Breast epithelium (tissue), 4 donors: ENCODE measurements around the gene TNFAIP8. TPM values are rescaled to one million over a fixed set of nuclear protein-coding genes. Genes with fewer than 3 reads are reported as not detected.

Source experiments
- DNase-seq, 2 donors: peaks; one replicate each; pipeline ENCODE4 v3.0.0-alpha.2; 2019; ENCODE audit warnings: low spot score in 2 of 2
- H3K27ac ChIP-seq, 2 donors: fragments of 200-600 bp; sonication (generic) in 1 of 2; one replicate each; pipeline ENCODE4 v1.5.1; 2016 to 2019; ENCODE audit warnings: mild to moderate bottlenecking in 1 of 2
- H3K27me3 ChIP-seq, 2 donors: fragments of 200-600 bp; sonication (generic) in 1 of 2; one replicate each; pipeline versions ENCODE4 v1.5.1 to v1.6.0; 2017 to 2019; ENCODE audit warnings: control low read depth in 1 of 2, mild to moderate bottlenecking in 1 of 2
- H3K36me3 ChIP-seq: fragments of 200-600 bp; one replicate; pipeline ENCODE4 v1.5.1; 2019
- H3K4me1 ChIP-seq, 2 donors: fragments of 200-600 bp; sonication (generic); one replicate each; pipeline ENCODE4 v1.5.1; 2016 to 2019; ENCODE audit warnings: control low read depth in 1 of 2
- H3K4me3 ChIP-seq, 3 donors: fragments of 200-600 bp; sonication (generic); 1 replicate in 2 of 3; 2 replicates in 1 of 3; pipeline ENCODE4 v1.5.1; 2016 to 2019; ENCODE audit warnings: mild to moderate bottlenecking in 3 of 3, moderate library complexity in 2 of 3
- H3K9me3 ChIP-seq, 2 donors: fragments of 200-600 bp; sonication (generic) in 1 of 2; one replicate each; pipeline ENCODE4 v1.5.1; 2016 to 2019; ENCODE audit warnings: control low read depth in 1 of 2
- CTCF ChIP-seq, 3 donors: fragments of 450-650 bp; IDR thresholded peaks; one replicate each; pipeline ENCODE4 v1.5.1; 2016 to 2017; ENCODE audit warnings: antibody characterized with exemption in 3 of 3, mild to moderate bottlenecking in 3 of 3, moderate library complexity in 3 of 3
- POLR2A ChIP-seq: fragments of 450-650 bp; IDR thresholded peaks from one replicate; pipeline ENCODE4 v1.6.1; 2016; ENCODE audit warnings: antibody characterized with exemption, mild to moderate bottlenecking, moderate library complexity
- POLR2AphosphoS5 ChIP-seq, 3 donors: sonication (generic); formaldehyde crosslinking; IDR thresholded peaks; one replicate each; pipeline ENCODE4 v1.6.1; 2017; ENCODE audit warnings: antibody characterized with exemption in 3 of 3
- intact Hi-C: fragments of 100-400 bp; cut with DNase I; formaldehyde crosslinking; loops from one replicate; pipeline ENCODE4 v1.15.1; 2023; ENCODE audit warnings: low total_unique reads
- total RNA-seq, 3 donors: library from RNA; depleted of rRNA; stranded (reverse); fragments of >200 nt; gene quantifications; one replicate each; pipeline ENCODE4 v1.1.0, GENCODE V29; 2016

TNFAIP8 gene
- total RNA-seq, 3 donors from 2014 or later = 35.4 to 167 (median 37.3) TPM

- Histone ChIP-seq H3K4me3 (no peak overlapping the region), H3K27me3 (no peaks in the 10 kb centered on the region), H3K27ac (no peak overlapping the region), H3K9me3 (no peaks in the 10 kb centered on the region), H3K4me1 (no peaks in the 10 kb centered on the region), H3K36me3 (no peaks in the 10 kb centered on the region)
- intact Hi-C loops = no loop called here
- TF ChIP-seq POLR2A (no peak), CTCF (IDR thresholded peaks at IDR 0.05) (no peak), POLR2AphosphoS5 (IDR thresholded peaks at IDR 0.05) (no peak)
- no peak for DNase-seq
Measured at GRCh38 chr5:119357808-119358529, 2.1 kb downstream of the TNFAIP8 start.

- Histone ChIP-seq H3K27ac (peak overlapping the region in 1 of 2 donors; percentile 27), H3K4me1 (no peaks in the 10 kb centered on the region), H3K36me3 (no peaks in the 10 kb centered on the region), H3K9me3 (no peaks in the 10 kb centered on the region), H3K27me3 (no peaks in the 10 kb centered on the region), H3K4me3 (no peak overlapping the region)
- no peak for DNase-seq
- intact Hi-C loops = no loop called here
- no peak for TF ChIP-seq CTCF (IDR thresholded peaks at IDR 0.05)
- TF ChIP-seq POLR2A = no peak
- no peak for TF ChIP-seq POLR2AphosphoS5 (IDR thresholded peaks at IDR 0.05)
Measured at GRCh38 chr5:119358530-119358900, 2.7 kb downstream of the TNFAIP8 start.

GRCh38 chr5:119358901-119359603 is 3.2 kb downstream of the TNFAIP8 start:
- no peak overlapping the region for H3K4me3 ChIP-seq
- H3K4me1 ChIP-seq = no peaks in the 10 kb centered on the region
- H3K27me3 ChIP-seq = no peaks in the 10 kb centered on the region
- H3K27ac ChIP-seq = peak overlapping the region in 1 of 2 donors; percentile 27
- DNase-seq = no peak
- H3K9me3 ChIP-seq = no peaks in the 10 kb centered on the region
- TF ChIP-seq POLR2A = no peak
- no peak for TF ChIP-seq POLR2AphosphoS5 (IDR thresholded peaks at IDR 0.05)
- TF ChIP-seq CTCF (IDR thresholded peaks at IDR 0.05) = no peak
- intact Hi-C loops = no loop called here
- no peaks in the 10 kb centered on the region for H3K36me3 ChIP-seq

- Histone ChIP-seq H3K36me3 (no peaks in the 10 kb centered on the region), H3K4me1 (no peaks in the 10 kb centered on the region), H3K27ac (peak overlapping the region; percentile 27 to 61), H3K27me3 (no peaks in the 10 kb centered on the region), H3K9me3 (no peaks in the 10 kb centered on the region), H3K4me3 (no peak overlapping the region)
- no peak for TF ChIP-seq CTCF (IDR thresholded peaks at IDR 0.05)
- TF ChIP-seq POLR2AphosphoS5 (IDR thresholded peaks at IDR 0.05) = no peak
- TF ChIP-seq POLR2A = no peak
- no peak for DNase-seq
- intact Hi-C loops = no loop called here
Measured at GRCh38 chr5:119359737-119360413, 4.1 kb downstream of the TNFAIP8 start.
